H1 (cell line): ENCODE data around the gene MEF2C.

Experiments used
- CEBPB ChIP-seq: IDR thresholded peaks from 2 replicates; pipeline ENCODE4 v1.6.1; 2012; ENCODE audit warnings: low read depth, low read length
- CREB1 ChIP-seq: IDR thresholded peaks from 2 replicates; pipeline ENCODE4 v1.6.1; 2012; ENCODE audit warnings: inconsistent platforms
- EP300 ChIP-seq, 2 experiments: IDR thresholded peaks; 1 replicate in 1 of 2; 2 replicates in 1 of 2; pipeline ENCODE4 v1.6.1; 2011 to 2012; ENCODE audit warnings: low read depth in 2 of 2, low read length in 2 of 2, mild to moderate bottlenecking in 2 of 2, borderline replicate concordance in 1 of 2, inconsistent platforms in 1 of 2, moderate library complexity in 1 of 2
- EZH2 ChIP-seq: fragments of 200-600 bp; sonication (generic); IDR thresholded peaks from 2 replicates; pipeline ENCODE4 v1.7.1; 2012; ENCODE audit warnings: low read depth, mild to moderate bottlenecking, moderate library complexity, low read length, inconsistent platforms; ENCODE audit not compliant: severe bottlenecking
- GABPA ChIP-seq: IDR thresholded peaks from 2 replicates; pipeline ENCODE4 v1.6.1; 2011; ENCODE audit warnings: mild to moderate bottlenecking, low read length, moderate library complexity, borderline replicate concordance; ENCODE audit not compliant: insufficient read depth
- HDAC6 ChIP-seq: IDR thresholded peaks from one replicate; pipeline ENCODE4 v1.7.1; 2012; ENCODE audit warnings: low read depth, mild to moderate bottlenecking, inconsistent platforms, low read length, moderate library complexity
- POLR2A ChIP-seq, 2 experiments: IDR thresholded peaks; 1 replicate in 1 of 2; 2 replicates in 1 of 2; pipeline ENCODE4 v1.6.1; 2011; ENCODE audit warnings: low read depth in 2 of 2, low read length in 2 of 2, mild to moderate bottlenecking in 2 of 2; ENCODE audit errors: control extremely low read depth in 1 of 2
- POLR2AphosphoS5 ChIP-seq: IDR thresholded peaks from 2 replicates; pipeline ENCODE4 v1.6.1; 2011; ENCODE audit warnings: low read depth, low read length
- POU5F1 ChIP-seq: IDR thresholded peaks from 2 replicates; pipeline ENCODE4 v1.6.1; 2011; ENCODE audit warnings: low read depth, mild to moderate bottlenecking, low read length, moderate library complexity
- TAF1 ChIP-seq: IDR thresholded peaks from 2 replicates; pipeline ENCODE4 v1.6.1; 2011; ENCODE audit warnings: mild to moderate bottlenecking, low read depth, low read length
- TF ChIP-seq, protein P1 (sequence below), 3 experiments: IDR thresholded peaks; 1 replicate in 2 of 3; 2 replicates in 1 of 3; pipeline versions ENCODE4 v1.5.1 to v1.6.1; 2011; ENCODE audit warnings: low read length in 3 of 3, mild to moderate bottlenecking in 3 of 3, inconsistent platforms in 2 of 3, low read depth in 1 of 3, moderate library complexity in 1 of 3; ENCODE audit not compliant: insufficient read depth in 1 of 3; ENCODE audit errors: control extremely low read depth in 1 of 3

DNA sequence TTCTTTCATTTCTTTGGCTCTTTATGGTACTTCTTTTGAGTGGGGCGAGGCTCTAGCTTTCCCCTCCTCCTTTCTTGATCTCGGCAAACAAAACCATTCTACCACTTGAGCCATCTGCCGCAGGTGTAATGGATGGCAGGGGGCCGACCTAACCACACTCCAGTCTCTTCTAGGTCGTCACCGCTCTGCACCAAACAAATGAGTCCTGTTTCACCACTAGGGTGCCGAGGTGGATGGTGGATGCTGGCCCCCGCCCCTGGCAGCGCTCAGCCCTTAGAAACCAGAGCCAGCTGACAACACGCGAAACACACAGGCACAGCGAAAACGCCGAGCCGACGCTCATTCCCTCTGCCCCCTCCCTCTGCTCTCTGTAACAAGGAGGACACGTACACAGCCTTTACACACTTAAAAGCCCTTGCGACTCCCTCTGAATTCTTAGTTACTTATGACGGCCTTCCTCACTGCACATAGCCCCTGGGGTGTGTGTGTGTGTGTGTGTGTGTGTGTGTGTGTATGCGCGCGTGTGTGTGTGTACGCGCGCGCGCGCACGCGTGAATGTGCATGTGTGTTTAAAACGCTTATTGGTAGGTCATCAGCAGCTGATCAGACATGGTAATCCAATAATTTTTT lies 199.4 kb downstream of the MEF2C start:
- TF ChIP-seq EP300 (IDR thresholded peaks at IDR 0.05; ENCODE audit: borderline replicate concordance in 1 of 2, low read depth in 2 of 2, low read length in 2 of 2): no peak
- TF ChIP-seq POLR2AphosphoS5: no peak
- peak; percentile 28 for TF ChIP-seq EZH2
- no peak for TF ChIP-seq TAF1
- no peak for TF ChIP-seq POLR2A (IDR thresholded peaks at IDR 0.05; ENCODE audit: control extremely low read depth in 1 of 2, low read depth in 2 of 2, low read length in 2 of 2)
- TF ChIP-seq, protein P1, sequence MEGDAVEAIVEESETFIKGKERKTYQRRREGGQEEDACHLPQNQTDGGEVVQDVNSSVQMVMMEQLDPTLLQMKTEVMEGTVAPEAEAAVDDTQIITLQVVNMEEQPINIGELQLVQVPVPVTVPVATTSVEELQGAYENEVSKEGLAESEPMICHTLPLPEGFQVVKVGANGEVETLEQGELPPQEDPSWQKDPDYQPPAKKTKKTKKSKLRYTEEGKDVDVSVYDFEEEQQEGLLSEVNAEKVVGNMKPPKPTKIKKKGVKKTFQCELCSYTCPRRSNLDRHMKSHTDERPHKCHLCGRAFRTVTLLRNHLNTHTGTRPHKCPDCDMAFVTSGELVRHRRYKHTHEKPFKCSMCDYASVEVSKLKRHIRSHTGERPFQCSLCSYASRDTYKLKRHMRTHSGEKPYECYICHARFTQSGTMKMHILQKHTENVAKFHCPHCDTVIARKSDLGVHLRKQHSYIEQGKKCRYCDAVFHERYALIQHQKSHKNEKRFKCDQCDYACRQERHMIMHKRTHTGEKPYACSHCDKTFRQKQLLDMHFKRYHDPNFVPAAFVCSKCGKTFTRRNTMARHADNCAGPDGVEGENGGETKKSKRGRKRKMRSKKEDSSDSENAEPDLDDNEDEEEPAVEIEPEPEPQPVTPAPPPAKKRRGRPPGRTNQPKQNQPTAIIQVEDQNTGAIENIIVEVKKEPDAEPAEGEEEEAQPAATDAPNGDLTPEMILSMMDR (IDR thresholded peaks at IDR 0.05; ENCODE audit: control extremely low read depth in 1 of 3, insufficient read depth in 1 of 3, low read depth in 1 of 3, low read length in 3 of 3): peak; percentile 15 to 46 (median 44); a peak in 3 of 4 replicates
- TF ChIP-seq CREB1: no peak
- no peak for TF ChIP-seq GABPA
- no peak for TF ChIP-seq CEBPB
- no peak for TF ChIP-seq POU5F1
- TF ChIP-seq HDAC6: no peak
